Astrocyte (in vitro differentiated cells and primary cell): ENCODE measurements around the gene PIP4K2A. TPM values are rescaled to one million over a fixed set of nuclear protein-coding genes. Genes with fewer than 3 reads are reported as not detected.

Source experiments
- DNase-seq: peaks from one replicate; pipeline ENCODE4 v3.0.0-alpha.2; 2010; ENCODE audit warnings: low read depth
- FAIRE-seq: peaks from 2 replicates; lab custom pipeline; 2011; peaks lifted over from hg19 to GRCh38; lab: Jason Lieb, UNC
- H2AFZ ChIP-seq: 2 replicates; pipeline ENCODE4 v1.6.0; 2012; ENCODE audit warnings: low read depth, low read length, inconsistent platforms
- H3K27ac ChIP-seq: 2 replicates; pipeline ENCODE4 v1.5.1; 2011; ENCODE audit warnings: low read depth, low read length, inconsistent platforms
- H3K27me3 ChIP-seq: 2 replicates; pipeline ENCODE4 v1.6.0; 2011; ENCODE audit warnings: low read length, inconsistent platforms; ENCODE audit not compliant: insufficient read depth
- H3K36me3 ChIP-seq: 2 replicates; pipeline ENCODE4 v1.5.1; 2011; ENCODE audit warnings: low read length, inconsistent platforms; ENCODE audit not compliant: insufficient read depth
- H3K4me1 ChIP-seq: 2 replicates; pipeline ENCODE4 v1.5.1; 2011; ENCODE audit warnings: low read length, inconsistent platforms; ENCODE audit not compliant: insufficient read depth
- H3K4me2 ChIP-seq: 2 replicates; pipeline ENCODE4 v1.6.0; 2012; ENCODE audit warnings: low read length, inconsistent platforms
- H3K4me3 ChIP-seq: 2 replicates; pipeline ENCODE4 v1.5.1; 2011; ENCODE audit warnings: low read depth, mild to moderate bottlenecking, low read length, inconsistent platforms; ENCODE audit not compliant: insufficient read depth
- H3K79me2 ChIP-seq: 2 replicates; pipeline ENCODE4 v1.6.0; 2012; ENCODE audit warnings: mild to moderate bottlenecking, low read length, inconsistent platforms; ENCODE audit not compliant: insufficient read depth
- H3K9ac ChIP-seq: 2 replicates; pipeline ENCODE4 v1.6.0; 2012; ENCODE audit warnings: mild to moderate bottlenecking, low read length, inconsistent platforms
- H3K9me3 ChIP-seq: 2 replicates; pipeline ENCODE4 v1.5.1; 2012; ENCODE audit warnings: low read depth, mild to moderate bottlenecking, low read length, inconsistent platforms; ENCODE audit not compliant: insufficient read depth
- H4K20me1 ChIP-seq: 2 replicates; pipeline ENCODE4 v1.6.0; 2012; ENCODE audit warnings: low read length, inconsistent platforms; ENCODE audit not compliant: insufficient read depth
- H3K27ac Mint-ChIP-seq: one replicate; pipeline ENCODE4 v1.8.0; 2021; ENCODE audit warnings: mild to moderate bottlenecking, mixed read lengths; ENCODE audit not compliant: unreplicated experiment
- H3K27me3 Mint-ChIP-seq: one replicate; pipeline ENCODE4 v1.8.0; 2021; ENCODE audit warnings: low read depth, mixed read lengths; ENCODE audit not compliant: unreplicated experiment
- H3K36me3 Mint-ChIP-seq: one replicate; pipeline ENCODE4 v1.8.0; 2021; ENCODE audit warnings: low read depth, mixed read lengths; ENCODE audit not compliant: unreplicated experiment
- H3K4me1 Mint-ChIP-seq: one replicate; pipeline ENCODE4 v1.8.0; 2021; ENCODE audit warnings: low read depth, mixed read lengths; ENCODE audit not compliant: unreplicated experiment
- H3K4me3 Mint-ChIP-seq: one replicate; pipeline ENCODE4 v1.8.0; 2021; ENCODE audit warnings: mild to moderate bottlenecking, moderate library complexity, mixed read lengths; ENCODE audit not compliant: unreplicated experiment
- H3K9me3 Mint-ChIP-seq: one replicate; pipeline ENCODE4 v1.8.0; 2021; ENCODE audit warnings: mild to moderate bottlenecking, mixed read lengths; ENCODE audit not compliant: unreplicated experiment
- CTCF ChIP-seq: IDR thresholded peaks from 2 replicates; pipeline ENCODE4 v1.5.1; 2011; ENCODE audit warnings: low read depth, mild to moderate bottlenecking, inconsistent platforms, low read length, moderate library complexity; ENCODE audit not compliant: insufficient read depth
- EZH2 ChIP-seq: IDR thresholded peaks from 2 replicates; pipeline ENCODE4 v1.6.1; 2012; ENCODE audit warnings: mild to moderate bottlenecking, low read length, inconsistent platforms; ENCODE audit not compliant: insufficient read depth
- total RNA-seq: library from RNA; stranded (reverse); gene quantifications from 2 replicates; pipeline ENCODE4 v1.2.1, GENCODE V29; 2021

The PIP4K2A gene
- total RNA-seq, 1 donor from 2014 or later, result 36.8 TPM

GRCh38 chr10:22651276-22651980, 63.0 kb downstream of the PIP4K2A start:
- peaks cover 38% of the 10 kb centered on the region for H3K4me1 Mint-ChIP-seq
- H3K27ac Mint-ChIP-seq, result peak overlapping the region; percentile 53
- no peak for DNase-seq
- H3K4me3 ChIP-seq, result no peak overlapping the region
- H3K4me2 ChIP-seq, result no peak overlapping the region
- H3K36me3 ChIP-seq, result no peaks in the 10 kb centered on the region
- H3K9me3 Mint-ChIP-seq, result no peaks in the 10 kb centered on the region
- H3K27me3 Mint-ChIP-seq, result no peaks in the 10 kb centered on the region
- peaks cover 49% of the 10 kb centered on the region for H4K20me1 ChIP-seq
- no peaks in the 10 kb centered on the region for H3K9me3 ChIP-seq
- peaks cover 7% of the 10 kb centered on the region for H3K4me1 ChIP-seq
- H3K27ac ChIP-seq, result no peak overlapping the region
- TF ChIP-seq EZH2 (no peak), CTCF (no peak)
- no peak overlapping the region for H2AFZ ChIP-seq
- no peak for FAIRE-seq
- peaks cover 14% of the 10 kb centered on the region for H3K36me3 Mint-ChIP-seq
- H3K9ac ChIP-seq, result no peak overlapping the region
- H3K27me3 ChIP-seq, result no peaks in the 10 kb centered on the region
- H3K79me2 ChIP-seq, result peaks cover 56% of the 10 kb centered on the region
- no peak overlapping the region for H3K4me3 Mint-ChIP-seq

- Histone ChIP-seq H3K9ac (no peak overlapping the region), H3K4me1 (peaks cover 7% of the 10 kb centered on the region), H3K4me3 (no peak overlapping the region), H3K27ac (no peak overlapping the region), H3K4me2 (no peak overlapping the region), H2AFZ (no peak overlapping the region), H3K9me3 (no peaks in the 10 kb centered on the region), H3K36me3 (no peaks in the 10 kb centered on the region), H4K20me1 (peaks cover 45% of the 10 kb centered on the region), H3K27me3 (no peaks in the 10 kb centered on the region), H3K79me2 (peaks cover 54% of the 10 kb centered on the region)
- Mint-ChIP-seq H3K27ac (peak overlapping the region; percentile 10), H3K4me3 (no peak overlapping the region), H3K4me1 (peaks cover 45% of the 10 kb centered on the region), H3K9me3 (no peaks in the 10 kb centered on the region), H3K27me3 (no peaks in the 10 kb centered on the region), H3K36me3 (peaks cover 8% of the 10 kb centered on the region)
- TF ChIP-seq CTCF (no peak), EZH2 (no peak)
- DNase-seq, result no peak
- FAIRE-seq, result no peak
Measured at GRCh38 chr10:22649994-22650393, 64.4 kb downstream of the PIP4K2A start.

GRCh38 chr10:22649390-22649841, 65.0 kb downstream of the PIP4K2A start:
- FAIRE-seq, result no peak
- H4K20me1 ChIP-seq, result peaks cover 44% of the 10 kb centered on the region
- no peak for DNase-seq
- no peaks in the 10 kb centered on the region for H3K9me3 ChIP-seq
- H3K36me3 ChIP-seq, result no peaks in the 10 kb centered on the region
- H3K79me2 ChIP-seq, result peaks cover 53% of the 10 kb centered on the region
- Mint-ChIP-seq H3K27ac (peak overlapping the region; percentile 10), H3K4me1 (peaks cover 45% of the 10 kb centered on the region), H3K27me3 (no peaks in the 10 kb centered on the region), H3K9me3 (no peaks in the 10 kb centered on the region), H3K36me3 (peaks cover 9% of the 10 kb centered on the region), H3K4me3 (no peak overlapping the region)
- no peak overlapping the region for H3K4me3 ChIP-seq
- TF ChIP-seq CTCF (no peak), EZH2 (no peak)
- H3K27me3 ChIP-seq, result no peaks in the 10 kb centered on the region
- H3K9ac ChIP-seq, result no peak overlapping the region
- H2AFZ ChIP-seq, result no peak overlapping the region
- no peak overlapping the region for H3K27ac ChIP-seq
- no peak overlapping the region for H3K4me2 ChIP-seq
- H3K4me1 ChIP-seq, result peaks cover 7% of the 10 kb centered on the region
